Smooth muscle cell (in vitro differentiated cells): ENCODE data around the gene RNASE8. TPM values are rescaled to one million over a fixed set of nuclear protein-coding genes. Genes with fewer than 3 reads are reported as not detected.

ENCODE experiments used
- DNase-seq: peaks from one replicate; lab custom pipeline; 2025; ENCODE audit not compliant: unreplicated experiment; lab: John Stamatoyannopoulos, UW
- H2AFZ ChIP-seq: fragments of 200-600 bp; sonication (generic); 2 replicates; pipeline ENCODE4 v1.6.0; 2016; ENCODE audit warnings: antibody characterized with exemption, low read depth, mild to moderate bottlenecking
- H3F3A ChIP-seq: fragments of 200-600 bp; sonication (generic); 2 replicates; pipeline ENCODE4 v1.6.0; 2017; ENCODE audit warnings: antibody characterized with exemption, low read depth
- H3K27ac ChIP-seq: fragments of 200-600 bp; sonication (generic); 2 replicates; pipeline ENCODE4 v1.5.1; 2016; ENCODE audit warnings: low read depth, mild to moderate bottlenecking
- H3K27me3 ChIP-seq: fragments of 200-600 bp; sonication (generic); 2 replicates; pipeline ENCODE4 v1.6.1; 2016; ENCODE audit warnings: low read depth, mild to moderate bottlenecking
- H3K36me3 ChIP-seq: fragments of 200-600 bp; sonication (generic); 2 replicates; pipeline ENCODE4 v1.5.1; 2016; ENCODE audit warnings: low read depth
- H3K4me1 ChIP-seq: fragments of 200-600 bp; sonication (generic); 2 replicates; pipeline ENCODE4 v1.5.1; 2016; ENCODE audit warnings: low read depth
- H3K4me2 ChIP-seq: fragments of 200-600 bp; sonication (generic); 2 replicates; pipeline ENCODE4 v1.6.0; 2016; ENCODE audit warnings: mild to moderate bottlenecking
- H3K4me3 ChIP-seq: fragments of 200-600 bp; sonication (generic); 2 replicates; pipeline ENCODE4 v1.5.1; 2016; ENCODE audit warnings: mild to moderate bottlenecking
- H3K79me2 ChIP-seq: fragments of 200-600 bp; sonication (generic); 2 replicates; pipeline ENCODE4 v1.6.0; 2016; ENCODE audit warnings: low read depth, mild to moderate bottlenecking
- H3K9ac ChIP-seq: fragments of 200-600 bp; sonication (generic); 2 replicates; pipeline ENCODE4 v1.6.0; 2016; ENCODE audit warnings: low read depth
- H3K9me3 ChIP-seq: fragments of 200-600 bp; sonication (generic); replicated peaks from 2 replicates; pipeline ENCODE4 v1.5.1; 2016; ENCODE audit warnings: low read depth
- H4K20me1 ChIP-seq: fragments of 200-600 bp; sonication (generic); 2 replicates; pipeline ENCODE4 v1.6.0; 2016; ENCODE audit warnings: low read depth
- WGBS: methylation state at CpG from one replicate; pipeline ENCODE4 v1.1.7; 2016; ENCODE audit warnings: low lambda C conversion rate; 5-methylcytosine and 5-hydroxymethylcytosine counted together
- polyA plus RNA-seq: library from polyadenylated mRNA; unstranded; fragments of >200 nt; fragmentation: Nextera tagmentation; extraction: Ambion mirVana; gene quantifications from 2 replicates; pipeline ENCODE4 v1.2.1, GENCODE V29; 2016
- total RNA-seq: library from RNA; depleted of rRNA; stranded (reverse); fragments of >200 nt; gene quantifications from 2 replicates; pipeline ENCODE4 v1.2.3, GENCODE V29; 2014
- TF ChIP-seq, protein P1 (sequence below): fragments of 200-600 bp; sonication (generic); IDR thresholded peaks from 2 replicates; pipeline ENCODE4 v1.5.1; 2017; ENCODE audit warnings: borderline replicate concordance, mild to moderate bottlenecking, antibody characterized with exemption; ENCODE audit not compliant: insufficient read depth, poor library complexity, severe bottlenecking

RNASE8 gene
- total and polyA plus RNA-seq, 2 experiments from 2014 or later = not detected

DNA sequence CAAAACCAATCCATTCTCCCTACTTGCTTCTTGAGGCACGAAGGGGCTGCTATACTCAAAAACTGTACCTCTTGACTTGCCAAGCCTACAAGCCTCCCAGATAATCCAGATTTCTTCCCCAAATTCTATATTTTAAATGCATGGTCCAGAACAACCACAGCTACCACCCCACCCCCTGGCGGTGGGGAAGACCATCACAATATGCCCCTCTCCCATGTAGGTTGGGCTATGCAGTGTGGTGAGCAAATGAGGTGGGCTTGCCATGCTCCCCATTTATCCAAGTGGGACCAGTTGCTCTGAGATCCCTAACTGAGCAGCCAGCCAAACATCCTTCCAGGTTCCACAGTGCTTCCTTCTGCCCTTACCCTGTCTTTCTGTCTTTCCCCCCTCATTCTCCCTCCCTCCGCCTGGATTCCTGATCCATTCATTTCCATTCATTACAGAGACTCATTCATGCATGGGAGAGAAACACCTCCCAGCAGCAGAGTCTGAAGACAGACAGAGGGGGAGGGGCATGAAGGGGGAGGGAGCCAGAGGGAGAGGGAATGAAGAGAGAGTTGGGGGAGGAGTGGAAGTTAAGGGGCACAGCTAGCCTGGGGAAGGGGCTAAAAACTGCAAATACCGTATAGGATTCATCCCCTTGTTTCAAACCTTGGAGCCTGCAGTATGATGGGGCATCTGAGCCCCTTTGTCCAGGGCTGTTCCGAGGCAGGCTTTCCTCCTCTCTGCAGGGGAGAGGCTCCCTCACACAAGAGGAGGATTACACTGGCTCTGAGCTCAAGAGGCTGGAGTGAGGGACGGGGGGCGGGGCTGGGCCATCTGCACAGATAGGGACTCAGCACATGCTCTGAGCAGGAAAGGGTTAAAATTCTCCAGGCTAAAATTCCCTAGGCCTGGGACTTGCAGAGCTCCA, 36.4 kb downstream of the RNASE8 start:
- peak overlapping the region; percentile 24 for H3K27ac ChIP-seq
- no peak for DNase-seq
- no peak overlapping the region for H2AFZ ChIP-seq
- peaks cover 47% of the 10 kb centered on the region for H3K4me1 ChIP-seq
- H3K4me3 ChIP-seq = no peak overlapping the region
- H4K20me1 ChIP-seq = peaks cover 26% of the 10 kb centered on the region
- H3K4me2 ChIP-seq = peak overlapping the region; percentile 64
- H3K9me3 ChIP-seq = no peaks in the 10 kb centered on the region
- no peaks in the 10 kb centered on the region for H3K27me3 ChIP-seq
- peaks cover 49% of the 10 kb centered on the region for H3F3A ChIP-seq
- H3K79me2 ChIP-seq = no peaks in the 10 kb centered on the region
- H3K36me3 ChIP-seq = no peaks in the 10 kb centered on the region
- TF ChIP-seq, protein P1, sequence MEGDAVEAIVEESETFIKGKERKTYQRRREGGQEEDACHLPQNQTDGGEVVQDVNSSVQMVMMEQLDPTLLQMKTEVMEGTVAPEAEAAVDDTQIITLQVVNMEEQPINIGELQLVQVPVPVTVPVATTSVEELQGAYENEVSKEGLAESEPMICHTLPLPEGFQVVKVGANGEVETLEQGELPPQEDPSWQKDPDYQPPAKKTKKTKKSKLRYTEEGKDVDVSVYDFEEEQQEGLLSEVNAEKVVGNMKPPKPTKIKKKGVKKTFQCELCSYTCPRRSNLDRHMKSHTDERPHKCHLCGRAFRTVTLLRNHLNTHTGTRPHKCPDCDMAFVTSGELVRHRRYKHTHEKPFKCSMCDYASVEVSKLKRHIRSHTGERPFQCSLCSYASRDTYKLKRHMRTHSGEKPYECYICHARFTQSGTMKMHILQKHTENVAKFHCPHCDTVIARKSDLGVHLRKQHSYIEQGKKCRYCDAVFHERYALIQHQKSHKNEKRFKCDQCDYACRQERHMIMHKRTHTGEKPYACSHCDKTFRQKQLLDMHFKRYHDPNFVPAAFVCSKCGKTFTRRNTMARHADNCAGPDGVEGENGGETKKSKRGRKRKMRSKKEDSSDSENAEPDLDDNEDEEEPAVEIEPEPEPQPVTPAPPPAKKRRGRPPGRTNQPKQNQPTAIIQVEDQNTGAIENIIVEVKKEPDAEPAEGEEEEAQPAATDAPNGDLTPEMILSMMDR = peak; percentile 34
- H3K9ac ChIP-seq = no peak overlapping the region
- WGBS = 13% methylated on average over 7 of the region's 7 CpGs

DNA sequence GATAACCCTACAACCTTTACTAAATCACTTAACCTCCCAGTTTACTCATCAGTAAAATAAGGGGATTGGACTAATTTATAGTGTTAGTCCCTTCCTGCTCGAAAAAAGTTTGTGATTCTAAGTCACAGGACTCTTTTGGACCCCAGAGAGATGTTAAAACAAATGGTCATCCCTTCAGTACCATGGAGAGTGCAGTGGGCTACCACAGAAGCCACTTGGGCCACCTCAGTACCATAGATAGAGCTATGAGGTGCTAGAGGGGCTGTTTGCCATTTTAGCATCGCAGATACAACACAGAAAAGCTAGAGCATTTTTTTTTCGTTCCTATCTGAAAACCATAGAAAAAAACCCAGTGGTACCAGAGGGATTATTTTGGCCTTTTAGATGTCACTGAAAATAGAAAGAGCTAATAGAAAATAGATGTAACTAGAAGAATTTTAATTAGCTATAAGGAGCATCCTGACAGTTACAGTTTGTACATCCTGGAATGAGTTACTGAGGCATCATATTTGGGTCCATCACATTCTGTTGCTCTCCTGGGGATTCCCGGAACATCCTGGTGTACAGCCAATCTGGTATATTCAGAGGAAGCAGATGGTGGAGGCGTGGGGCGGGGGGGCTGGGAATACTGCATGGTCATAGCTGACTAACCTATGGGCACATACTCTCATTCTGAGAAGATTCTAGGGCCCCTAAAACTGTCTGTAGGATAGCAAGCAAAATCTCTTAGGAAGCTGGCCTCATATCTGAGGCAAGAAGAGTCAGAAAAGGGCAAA, 38.0 kb downstream of the RNASE8 start:
- peaks cover 56% of the 10 kb centered on the region for H3K4me1 ChIP-seq
- no peak overlapping the region for H3K4me2 ChIP-seq
- H3K27ac ChIP-seq = peak overlapping the region; percentile 49
- no peak for DNase-seq
- no peak overlapping the region for H2AFZ ChIP-seq
- H3K4me3 ChIP-seq = no peak overlapping the region
- no peaks in the 10 kb centered on the region for H3K79me2 ChIP-seq
- no peaks in the 10 kb centered on the region for H3K36me3 ChIP-seq
- no peaks in the 10 kb centered on the region for H3K9me3 ChIP-seq
- peaks cover 26% of the 10 kb centered on the region for H4K20me1 ChIP-seq
- H3K27me3 ChIP-seq = no peaks in the 10 kb centered on the region
- 90% methylated on average over 6 of the region's 6 CpGs for WGBS
- H3F3A ChIP-seq = peaks cover 44% of the 10 kb centered on the region
- TF ChIP-seq, protein P1 = no peak
- no peak overlapping the region for H3K9ac ChIP-seq

DNA sequence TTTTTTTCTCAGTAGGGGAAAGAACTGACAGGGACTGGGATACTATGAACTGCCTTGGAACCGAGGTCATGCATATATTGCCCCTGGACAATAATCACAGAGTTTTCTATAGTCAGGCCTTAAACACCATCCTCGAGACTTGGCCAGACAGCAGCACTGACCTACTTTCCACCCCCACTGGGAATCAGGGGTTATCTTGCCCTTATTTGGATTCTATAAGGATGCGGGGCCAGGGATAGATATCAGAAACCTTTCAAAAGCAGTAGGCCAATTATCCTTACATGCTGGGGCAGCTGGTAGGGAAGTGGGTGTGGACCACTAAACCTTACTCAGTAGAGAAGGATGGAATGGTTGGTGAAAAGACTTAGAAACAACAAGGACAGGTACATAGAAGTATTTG, 38.8 kb downstream of the RNASE8 start:
- Histone ChIP-seq H3K4me3 (no peak overlapping the region), H3K27me3 (no peaks in the 10 kb centered on the region), H3F3A (peaks cover 38% of the 10 kb centered on the region), H3K36me3 (no peaks in the 10 kb centered on the region), H4K20me1 (peaks cover 26% of the 10 kb centered on the region), H3K4me2 (no peak overlapping the region), H3K27ac (peak overlapping the region; percentile 49), H2AFZ (no peak overlapping the region), H3K9me3 (no peaks in the 10 kb centered on the region), H3K9ac (no peak overlapping the region), H3K79me2 (no peaks in the 10 kb centered on the region), H3K4me1 (peaks cover 56% of the 10 kb centered on the region)
- no peak for DNase-seq
- whole genome bisulfite sequencing = 75% methylated on average over 3 of the region's 3 CpGs
- TF ChIP-seq, protein P1 = no peak
